Measurements from ENCODE around the gene TMEM44.

The TMEM44 gene

DNA sequence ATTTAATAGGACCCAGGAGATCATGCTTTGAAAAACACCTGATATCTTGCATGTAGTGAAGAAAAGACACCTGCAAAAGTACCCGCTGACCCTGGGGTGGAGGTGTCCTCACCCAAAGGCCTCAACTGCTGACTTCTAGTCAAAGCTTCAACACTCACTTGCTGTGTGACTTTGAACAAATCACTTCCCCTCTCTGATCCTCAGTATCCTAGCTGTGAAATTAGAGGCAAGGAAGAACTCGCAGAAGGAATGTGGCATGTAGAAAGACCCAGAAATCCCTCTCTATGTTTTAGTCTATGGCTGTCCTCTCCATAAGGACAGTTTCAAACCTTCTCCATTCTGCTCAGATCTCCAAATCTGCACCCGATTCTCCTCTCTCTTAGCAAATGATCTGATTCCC, 93.7 kb downstream of the TMEM44 start:
- TF ChIP-seq, protein P1, sequence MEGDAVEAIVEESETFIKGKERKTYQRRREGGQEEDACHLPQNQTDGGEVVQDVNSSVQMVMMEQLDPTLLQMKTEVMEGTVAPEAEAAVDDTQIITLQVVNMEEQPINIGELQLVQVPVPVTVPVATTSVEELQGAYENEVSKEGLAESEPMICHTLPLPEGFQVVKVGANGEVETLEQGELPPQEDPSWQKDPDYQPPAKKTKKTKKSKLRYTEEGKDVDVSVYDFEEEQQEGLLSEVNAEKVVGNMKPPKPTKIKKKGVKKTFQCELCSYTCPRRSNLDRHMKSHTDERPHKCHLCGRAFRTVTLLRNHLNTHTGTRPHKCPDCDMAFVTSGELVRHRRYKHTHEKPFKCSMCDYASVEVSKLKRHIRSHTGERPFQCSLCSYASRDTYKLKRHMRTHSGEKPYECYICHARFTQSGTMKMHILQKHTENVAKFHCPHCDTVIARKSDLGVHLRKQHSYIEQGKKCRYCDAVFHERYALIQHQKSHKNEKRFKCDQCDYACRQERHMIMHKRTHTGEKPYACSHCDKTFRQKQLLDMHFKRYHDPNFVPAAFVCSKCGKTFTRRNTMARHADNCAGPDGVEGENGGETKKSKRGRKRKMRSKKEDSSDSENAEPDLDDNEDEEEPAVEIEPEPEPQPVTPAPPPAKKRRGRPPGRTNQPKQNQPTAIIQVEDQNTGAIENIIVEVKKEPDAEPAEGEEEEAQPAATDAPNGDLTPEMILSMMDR (IDR thresholded peaks at IDR 0.05; ENCODE audit: unreplicated experiment in 3 of 3): no peak
- Mint-ChIP-seq H3K4me1 (peaks cover 11% of the 10 kb centered on the region), H3K27me3 (ENCODE audit: low read depth) (peaks cover 8% of the 10 kb centered on the region), H3K36me3 (ENCODE audit: low read depth) (no peaks in the 10 kb centered on the region), H3K9me3 (peaks cover 9% of the 10 kb centered on the region), H3K4me3 (no peak overlapping the region), H3K27ac (no peak overlapping the region)

DNA sequence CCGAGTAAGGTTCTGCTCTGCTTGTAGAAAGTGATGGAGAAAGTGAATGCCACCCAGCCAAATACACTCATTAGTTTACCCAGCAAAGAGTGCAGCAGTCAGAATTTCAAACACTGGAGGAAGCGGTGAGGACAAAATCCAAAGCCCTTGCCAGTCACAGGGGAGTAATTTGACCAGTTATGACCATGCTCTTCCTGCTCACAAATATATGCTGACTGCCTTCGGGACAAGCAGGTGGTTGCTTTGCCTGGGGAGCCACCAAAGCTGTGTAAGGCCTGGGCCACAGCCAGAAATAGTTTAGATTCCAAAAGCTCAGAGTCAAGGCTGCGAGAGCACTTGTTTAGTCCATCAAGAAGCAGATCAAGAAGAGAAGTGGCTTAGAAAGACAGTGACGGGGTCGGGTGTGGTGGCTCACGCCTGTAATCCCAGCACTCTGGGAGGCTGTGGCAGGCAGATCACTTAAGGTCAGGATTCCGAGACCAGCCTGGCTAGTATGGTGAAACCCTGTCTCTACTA, 95.4 kb downstream of the TMEM44 start:
- H3K27ac Mint-ChIP-seq: peak overlapping the region; percentile 35 to 89 (median 53)
- TF ChIP-seq, protein P1 (IDR thresholded peaks at IDR 0.05; ENCODE audit: unreplicated experiment in 3 of 3): no peak
- H3K4me1 Mint-ChIP-seq: peaks cover 11% of the 10 kb centered on the region
- peaks cover 8% of the 10 kb centered on the region for H3K27me3 Mint-ChIP-seq (ENCODE audit: low read depth)
- H3K36me3 Mint-ChIP-seq (ENCODE audit: low read depth): no peaks in the 10 kb centered on the region
- H3K9me3 Mint-ChIP-seq: peaks cover 21% of the 10 kb centered on the region
- no peak overlapping the region for H3K4me3 Mint-ChIP-seq
